H9 (cell line): Measurements from ENCODE around the gene RRP9. TPM values are rescaled to one million over a fixed set of nuclear protein-coding genes. Genes with fewer than 3 reads are reported as not detected.

ENCODE experiments used
- DNase-seq: peaks from one replicate; pipeline ENCODE4 v3.0.0-alpha.2; 2017
- H2AFZ ChIP-seq: one replicate; pipeline ENCODE4 v1.6.1; 2013; ENCODE audit warnings: mild to moderate bottlenecking, low read length, control low read depth, moderate library complexity
- H2AK5ac ChIP-seq: 2 replicates; pipeline ENCODE4 v1.6.1; 2013; ENCODE audit warnings: low read length, control low read depth, mixed read lengths; ENCODE audit not compliant: insufficient read length
- H2BK120ac ChIP-seq: one replicate; pipeline ENCODE4 v1.6.1; 2013; ENCODE audit warnings: low read depth, mild to moderate bottlenecking, low read length, control low read depth, inconsistent platforms; ENCODE audit not compliant: poor library complexity, severe bottlenecking
- H2BK12ac ChIP-seq: 2 replicates; pipeline ENCODE4 v1.6.1; 2013; ENCODE audit warnings: low read length, control low read depth, mixed read lengths, low read depth; ENCODE audit not compliant: insufficient read length
- H2BK15ac ChIP-seq: 2 replicates; pipeline ENCODE4 v1.6.1; 2013; ENCODE audit warnings: low read depth, low read length, control low read depth
- H2BK20ac ChIP-seq: one replicate; pipeline ENCODE4 v1.6.1; 2013; ENCODE audit warnings: low read depth, mild to moderate bottlenecking, low read length, control low read depth, inconsistent platforms; ENCODE audit not compliant: poor library complexity, severe bottlenecking
- H2BK5ac ChIP-seq: 2 replicates; pipeline ENCODE4 v1.6.1; 2013; ENCODE audit warnings: low read length, control low read depth, mixed read lengths; ENCODE audit not compliant: insufficient read length
- H3K14ac ChIP-seq: 2 replicates; pipeline ENCODE4 v1.6.1; 2013; ENCODE audit warnings: low read length, control low read depth; ENCODE audit not compliant: insufficient read depth
- H3K18ac ChIP-seq: 2 replicates; pipeline ENCODE4 v1.6.1; 2013; ENCODE audit warnings: low read depth, mild to moderate bottlenecking, mixed read lengths, low read length, control low read depth; ENCODE audit not compliant: insufficient read length
- H3K23ac ChIP-seq: 2 replicates; pipeline ENCODE4 v1.6.1; 2013; ENCODE audit warnings: low read length, control low read depth, mixed read lengths, low read depth; ENCODE audit not compliant: insufficient read length
- H3K23me2 ChIP-seq: 2 replicates; pipeline ENCODE4 v1.6.1; 2013; ENCODE audit warnings: low read depth, mild to moderate bottlenecking, mixed read lengths, low read length, control low read depth; ENCODE audit not compliant: insufficient read length, poor library complexity, severe bottlenecking
- H3K27ac ChIP-seq: 2 replicates; pipeline ENCODE4 v1.5.1; 2013; ENCODE audit warnings: low read length, control low read depth, mixed read lengths, low read depth; ENCODE audit not compliant: insufficient read length
- H3K27me3 ChIP-seq: 2 replicates; pipeline ENCODE4 v1.6.1; 2013; ENCODE audit warnings: low read length, control low read depth, inconsistent platforms; ENCODE audit not compliant: insufficient read depth
- H3K4ac ChIP-seq: 2 replicates; pipeline ENCODE4 v1.6.1; 2013; ENCODE audit warnings: low read depth, mild to moderate bottlenecking, control low read depth, inconsistent platforms, low read length, moderate library complexity
- H3K4me1 ChIP-seq: 2 replicates; pipeline ENCODE4 v1.6.1; 2013; ENCODE audit warnings: low read length, control low read depth, inconsistent platforms; ENCODE audit not compliant: insufficient read depth
- H3K4me2 ChIP-seq: 2 replicates; pipeline ENCODE4 v1.6.1; 2013; ENCODE audit warnings: low read length, control low read depth, mixed read lengths; ENCODE audit not compliant: insufficient read length, insufficient read depth
- H3K56ac ChIP-seq: 2 replicates; pipeline ENCODE4 v1.6.1; 2013; ENCODE audit warnings: low read depth, mild to moderate bottlenecking, mixed read lengths, low read length, control low read depth; ENCODE audit not compliant: insufficient read length
- H3K79me1 ChIP-seq: 2 replicates; pipeline ENCODE4 v1.6.1; 2013; ENCODE audit warnings: low read depth, mild to moderate bottlenecking, moderate library complexity, low read length, control low read depth, inconsistent platforms; ENCODE audit not compliant: insufficient read depth, poor library complexity, severe bottlenecking
- H3K79me2 ChIP-seq: 2 replicates; pipeline ENCODE4 v1.6.1; 2013; ENCODE audit warnings: low read length, control low read depth, inconsistent platforms; ENCODE audit not compliant: insufficient read depth
- H3K9ac ChIP-seq: 2 replicates; pipeline ENCODE4 v1.6.1; 2013; ENCODE audit warnings: low read length, control low read depth, mixed read lengths; ENCODE audit not compliant: insufficient read length; ENCODE audit errors: extremely low read depth
- H3K9me3 ChIP-seq: one replicate; pipeline ENCODE4 v1.6.1; 2013; ENCODE audit warnings: low read depth, low read length, inconsistent platforms; ENCODE audit not compliant: control insufficient read depth
- H3T11ph ChIP-seq: one replicate; pipeline ENCODE4 v1.6.1; 2013; ENCODE audit warnings: mild to moderate bottlenecking, low read length, control low read depth, inconsistent platforms
- H4K20me1 ChIP-seq: one replicate; pipeline ENCODE4 v1.6.1; 2013; ENCODE audit not compliant: control insufficient read depth, insufficient read length, insufficient read depth
- H4K5ac ChIP-seq: 2 replicates; pipeline ENCODE4 v1.6.1; 2013; ENCODE audit warnings: low read depth, mild to moderate bottlenecking, mixed read lengths, low read length, control low read depth; ENCODE audit not compliant: insufficient read length
- H4K8ac ChIP-seq: replicated peaks from 2 replicates; pipeline ENCODE4 v1.6.1; 2013; ENCODE audit warnings: low read length, control low read depth, mixed read lengths, low read depth; ENCODE audit not compliant: insufficient read length
- H4K91ac ChIP-seq: 2 replicates; pipeline ENCODE4 v1.6.1; 2013; ENCODE audit warnings: low read depth, mild to moderate bottlenecking, moderate library complexity, mixed read lengths, low read length, control low read depth; ENCODE audit not compliant: insufficient read length
- H3K27ac Mint-ChIP-seq, 3 experiments: 2 replicates in 2 of 3; 3 replicates in 1 of 3; pipeline ENCODE4 v1.8.0; 2020 to 2021; ENCODE audit warnings: mixed read lengths in 3 of 3, mild to moderate bottlenecking in 1 of 3, moderate library complexity in 1 of 3
- H3K27me3 Mint-ChIP-seq: 2 replicates; pipeline ENCODE4 v1.8.0; 2021; ENCODE audit warnings: low read depth, mild to moderate bottlenecking, moderate library complexity, mixed read lengths
- H3K36me3 Mint-ChIP-seq, 3 experiments: 2 replicates in 2 of 3; 3 replicates in 1 of 3; pipeline ENCODE4 v1.8.0; 2020 to 2021; ENCODE audit warnings: low read depth in 3 of 3, mixed read lengths in 3 of 3; ENCODE audit not compliant: insufficient read depth in 1 of 3
- H3K4me1 Mint-ChIP-seq, 2 experiments: 2 replicates each; pipeline ENCODE4 v1.8.0; 2020; ENCODE audit warnings: mixed read lengths in 2 of 2
- H3K4me3 Mint-ChIP-seq, 2 experiments: 2 replicates in 1 of 2; 3 replicates in 1 of 2; pipeline ENCODE4 v1.8.0; 2020 to 2021; ENCODE audit warnings: mild to moderate bottlenecking in 2 of 2, mixed read lengths in 2 of 2, moderate library complexity in 1 of 2
- H3K9me3 Mint-ChIP-seq, 2 experiments: 2 replicates in 1 of 2; 3 replicates in 1 of 2; pipeline ENCODE4 v1.8.0; 2020; ENCODE audit warnings: mild to moderate bottlenecking in 2 of 2, mixed read lengths in 2 of 2, moderate library complexity in 1 of 2
- CTCF ChIP-seq: fragments of 200-600 bp; sonication (generic); conservative IDR thresholded peaks from 3 replicates; pipeline ENCODE4 v1.8.0; 2021; ENCODE audit warnings: antibody characterized with exemption, mild to moderate bottlenecking
- WGBS: extraction: QIAGEN DNeasy Blood & Tissue Kit; methylation state at CpG from one replicate; pipeline ENCODE4 v1.1.7; 2013; ENCODE audit warnings: missing lambda C conversion rate, low lambda C conversion rate, mixed read lengths; ENCODE audit not compliant: insufficient read length; ENCODE audit errors: extremely low coverage; 5-methylcytosine and 5-hydroxymethylcytosine counted together
- total RNA-seq: library from RNA; stranded (reverse); gene quantifications from 2 replicates; pipeline ENCODE4 v1.2.1, GENCODE V29; 2021

The RRP9 gene
- total RNA-seq, 1 experiment from 2014 or later, result 64.0 TPM

- Histone ChIP-seq H3K23ac (no peak overlapping the region), H2BK120ac (no peak overlapping the region), H2BK5ac (no peak overlapping the region), H3K27ac (no peak overlapping the region), H3K9ac (no peak overlapping the region), H3K27me3 (peaks cover 16% of the 10 kb centered on the region), H3K23me2 (no peaks in the 10 kb centered on the region), H2BK12ac (no peak overlapping the region), H4K20me1 (no peaks in the 10 kb centered on the region), H3K4ac (no peak overlapping the region), H2AFZ (no peak overlapping the region), H2AK5ac (no peak overlapping the region), H2BK15ac (no peak overlapping the region), H3K18ac (no peak overlapping the region), H3K4me2 (no peak overlapping the region), H3K4me1 (no peaks in the 10 kb centered on the region), H3K56ac (no peak overlapping the region), H3T11ph (no peak overlapping the region), H3K79me1 (no peaks in the 10 kb centered on the region), H2BK20ac (no peak overlapping the region), H4K5ac (no peak overlapping the region), H3K9me3 (no peaks in the 10 kb centered on the region), H4K91ac (no peak overlapping the region), H3K79me2 (no peaks in the 10 kb centered on the region), H3K14ac (no peak overlapping the region), H4K8ac (no peak overlapping the region)
- Mint-ChIP-seq H3K9me3 (no peaks in the 10 kb centered on the region), H3K4me3 (no peak overlapping the region), H3K27ac (peak overlapping the region in 1 of 3 experiments; percentile 35; a peak in 1 of 7 replicates), H3K36me3 (no peaks in the 10 kb centered on the region), H3K4me1 (peaks cover 18 to 33% of the 10 kb centered on the region in 2 experiments), H3K27me3 (peaks cover 66% of the 10 kb centered on the region)
- WGBS, result no CpG with 5 or more reads among the region's 20 CpGs
- no peak for DNase-seq
- TF ChIP-seq CTCF, result no peak
These were observed 17.2 kb upstream of the RRP9 start for GRCh38 chr3:51958603-51959521.
